SHP77 (cell line): ENCODE data around the gene EMILIN3.

Source experiments
- DNase-seq, 2 experiments: peaks; one replicate each; lab custom pipeline; 2025; lab: John Stamatoyannopoulos, UW

EMILIN3 gene

GRCh38 chr20:41366546-41367392 is at the start of gene EMILIN3:
Gene EMILIN3, minus strand, starts transcription at chr20:41366818. Its CDS starts 184 bp downstream, at chr20:41366634.
- no peak for DNase-seq

GRCh38 chr20:41415191-41415590 is 48.6 kb upstream of the EMILIN3 start:
- no peak for DNase-seq

GRCh38 chr20:41413169-41413568 is 46.6 kb upstream of the EMILIN3 start:
- DNase-seq = no peak

- no peak for DNase-seq
These were observed 45.9 kb upstream of the EMILIN3 start for GRCh38 chr20:41412324-41413120.

GRCh38 chr20:41411391-41411847 is 44.8 kb upstream of the EMILIN3 start:
- no peak for DNase-seq

GRCh38 chr20:41408986-41409385 is 42.4 kb upstream of the EMILIN3 start:
- DNase-seq = no peak

- no peak for DNase-seq
These were observed 41.7 kb upstream of the EMILIN3 start for GRCh38 chr20:41408156-41408794.

- DNase-seq = no peak
These were observed 41.0 kb upstream of the EMILIN3 start for GRCh38 chr20:41407607-41408006.

GRCh38 chr20:41406896-41407444 is 40.4 kb upstream of the EMILIN3 start:
- no peak for DNase-seq

- no peak for DNase-seq
These were observed 39.7 kb upstream of the EMILIN3 start for GRCh38 chr20:41406353-41406752.

- no peak for DNase-seq
These were observed 38.8 kb upstream of the EMILIN3 start for GRCh38 chr20:41405436-41405835.

GRCh38 chr20:41403604-41404003 is 37.0 kb upstream of the EMILIN3 start:
- DNase-seq = no peak

GRCh38 chr20:41398408-41398807 is 31.8 kb upstream of the EMILIN3 start:
- no peak for DNase-seq

- no peak for DNase-seq
These were observed 29.3 kb upstream of the EMILIN3 start for GRCh38 chr20:41395667-41396664.

GRCh38 chr20:41394931-41395666 is 28.5 kb upstream of the EMILIN3 start:
- no peak for DNase-seq

GRCh38 chr20:41394081-41394480 is 27.5 kb upstream of the EMILIN3 start:
- DNase-seq = no peak

- DNase-seq = no peak
These were observed 27.1 kb upstream of the EMILIN3 start for GRCh38 chr20:41393705-41394066.

GRCh38 chr20:41392871-41393704 is 26.5 kb upstream of the EMILIN3 start:
- no peak for DNase-seq

- DNase-seq = no peak
These were observed 25.7 kb upstream of the EMILIN3 start for GRCh38 chr20:41392295-41392694.
